ENCODE measurements around the gene BCDIN3D.

GRCh38 chr12:49792181-49792970, 50.5 kb downstream of the BCDIN3D start:
- TF ChIP-seq CTCF (IDR thresholded peaks at IDR 0.05 in 8 of 11, conservative IDR thresholded peaks at IDR 0.05 in 3 of 11): no peak
- TF ChIP-seq POLR2A (IDR thresholded peaks at IDR 0.05): no peak
- TF ChIP-seq POLR2AphosphoS5 (IDR thresholded peaks at IDR 0.05): no peak

Data from spleen (tissue), 7 donors.